ENCODE results near the gene RBMX. TPM values are rescaled to one million over a fixed set of nuclear protein-coding genes. Genes with fewer than 3 reads are reported as not detected.

RBMX gene
- total and polyA plus RNA-seq, 2 experiments from 2014 or later = 337 to 601 TPM

DNA sequence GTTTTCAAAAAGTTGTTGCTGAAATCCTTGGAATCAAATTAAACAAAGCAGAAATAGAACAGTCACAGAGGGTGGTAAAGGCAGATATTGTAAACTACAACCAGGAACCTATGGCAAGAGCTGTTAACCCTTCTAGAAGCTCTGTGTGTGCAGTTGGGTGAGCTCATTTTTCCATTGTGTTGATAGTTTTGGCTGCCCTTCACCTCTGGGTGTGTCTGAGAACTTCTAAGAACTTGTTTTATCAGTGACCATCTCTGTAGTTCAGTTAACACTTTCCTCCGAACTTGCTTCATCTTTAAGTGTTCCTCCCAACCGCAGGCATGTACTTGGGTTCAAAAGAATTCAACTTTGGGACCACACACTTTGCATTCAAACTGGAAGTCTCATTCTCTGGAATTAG, 32.7 kb downstream of the RBMX start (continued):
- TF ChIP-seq CREB1 (CRISPR knock-in tag; IDR thresholded peaks at IDR 0.05; ENCODE audit: low read depth) (no peak), NANOG (IDR thresholded peaks at IDR 0.05; ENCODE audit: borderline replicate concordance) (no peak), JUNB (IDR thresholded peaks at IDR 0.05; ENCODE audit: unreplicated experiment) (no peak), POLR2AphosphoS5 (IDR thresholded peaks at IDR 0.05; ENCODE audit: low read depth) (no peak), EZH2phosphoT487 (IDR thresholded peaks at IDR 0.05; ENCODE audit: unreplicated experiment) (no peak)

DNA sequence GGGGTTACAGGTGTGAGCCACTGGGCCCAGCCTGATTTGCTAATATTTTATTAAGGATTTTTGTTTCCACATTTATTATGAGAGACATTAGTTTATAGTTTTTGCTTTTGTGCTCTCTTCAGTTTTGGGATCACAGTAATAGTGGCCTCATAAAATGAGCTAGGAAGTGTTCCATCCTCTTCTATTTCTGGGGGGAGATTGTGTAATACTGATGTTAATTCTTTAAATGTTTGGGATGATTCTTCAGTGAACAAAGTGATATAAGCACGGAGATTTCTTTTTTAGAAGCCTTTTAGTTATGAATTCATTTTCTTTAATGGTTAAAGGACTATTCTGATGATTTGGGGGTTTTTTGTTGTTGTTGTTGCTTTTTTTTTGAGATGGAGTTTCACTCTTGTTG, 41.3 kb downstream of the RBMX start:
- Mint-ChIP-seq H3K4me3 (no peak overlapping the region), H3K9me3 (no peaks in the 10 kb centered on the region), H3K27ac (no peak overlapping the region), H3K4me1 (peaks cover 9% of the 10 kb centered on the region; the same call in 2 of the 3 replicates), H3K27me3 (ENCODE audit: insufficient read depth, low read depth, poor library complexity) (no peaks in the 10 kb centered on the region), H3K36me3 (ENCODE audit: low read depth) (peaks cover 4% of the 10 kb centered on the region; the same call in 2 of the 3 replicates)
- H2AFZ ChIP-seq = no peak overlapping the region
- no peak for ATAC-seq
- no peak for DNase-seq (ENCODE audit: low spot score)
- H3F3A ChIP-seq (replicated peaks; ENCODE audit: low read depth) = no peaks in the 10 kb centered on the region
- no peaks in the 10 kb centered on the region for H3K27me3 ChIP-seq (ENCODE audit: insufficient read depth)
- no peak overlapping the region for H3K27ac ChIP-seq (ENCODE audit: low read depth)
- H4K20me1 ChIP-seq (replicated peaks; ENCODE audit: insufficient read depth) = no peaks in the 10 kb centered on the region
- H3K9me2 ChIP-seq (ENCODE audit: insufficient read depth) = no peaks in the 10 kb centered on the region
- H3K4me3 ChIP-seq = no peak overlapping the region
- no peak overlapping the region for H3K4me2 ChIP-seq
- no peaks in the 10 kb centered on the region for H3K79me2 ChIP-seq (replicated peaks; ENCODE audit: insufficient read depth)
- no peaks in the 10 kb centered on the region for H3K36me3 ChIP-seq (ENCODE audit: insufficient read depth)
- TF ChIP-seq STAT1 (IDR thresholded peaks at IDR 0.05; ENCODE audit: unreplicated experiment) (no peak), CREB1 (CRISPR knock-in tag; IDR thresholded peaks at IDR 0.05; ENCODE audit: low read depth) (no peak), EZH2phosphoT487 (IDR thresholded peaks at IDR 0.05; ENCODE audit: unreplicated experiment) (no peak), POLR2AphosphoS5 (IDR thresholded peaks at IDR 0.05; ENCODE audit: low read depth) (no peak), ZNF331 (CRISPR knock-in tag; IDR thresholded peaks at IDR 0.05; ENCODE audit: low read depth) (no peak), CTCF (conservative IDR thresholded peaks at IDR 0.05; ENCODE audit: low read depth in 2 of 2) (no peak), JUNB (IDR thresholded peaks at IDR 0.05; ENCODE audit: unreplicated experiment) (no peak), REST (IDR thresholded peaks at IDR 0.05; ENCODE audit: unreplicated experiment) (no peak), EZH2 (IDR thresholded peaks at IDR 0.05; ENCODE audit: low read depth, unreplicated experiment) (no peak), ZNF114 (CRISPR knock-in tag; IDR thresholded peaks at IDR 0.05) (no peak), NANOG (IDR thresholded peaks at IDR 0.05; ENCODE audit: borderline replicate concordance) (no peak)
- TF ChIP-seq, protein P1, sequence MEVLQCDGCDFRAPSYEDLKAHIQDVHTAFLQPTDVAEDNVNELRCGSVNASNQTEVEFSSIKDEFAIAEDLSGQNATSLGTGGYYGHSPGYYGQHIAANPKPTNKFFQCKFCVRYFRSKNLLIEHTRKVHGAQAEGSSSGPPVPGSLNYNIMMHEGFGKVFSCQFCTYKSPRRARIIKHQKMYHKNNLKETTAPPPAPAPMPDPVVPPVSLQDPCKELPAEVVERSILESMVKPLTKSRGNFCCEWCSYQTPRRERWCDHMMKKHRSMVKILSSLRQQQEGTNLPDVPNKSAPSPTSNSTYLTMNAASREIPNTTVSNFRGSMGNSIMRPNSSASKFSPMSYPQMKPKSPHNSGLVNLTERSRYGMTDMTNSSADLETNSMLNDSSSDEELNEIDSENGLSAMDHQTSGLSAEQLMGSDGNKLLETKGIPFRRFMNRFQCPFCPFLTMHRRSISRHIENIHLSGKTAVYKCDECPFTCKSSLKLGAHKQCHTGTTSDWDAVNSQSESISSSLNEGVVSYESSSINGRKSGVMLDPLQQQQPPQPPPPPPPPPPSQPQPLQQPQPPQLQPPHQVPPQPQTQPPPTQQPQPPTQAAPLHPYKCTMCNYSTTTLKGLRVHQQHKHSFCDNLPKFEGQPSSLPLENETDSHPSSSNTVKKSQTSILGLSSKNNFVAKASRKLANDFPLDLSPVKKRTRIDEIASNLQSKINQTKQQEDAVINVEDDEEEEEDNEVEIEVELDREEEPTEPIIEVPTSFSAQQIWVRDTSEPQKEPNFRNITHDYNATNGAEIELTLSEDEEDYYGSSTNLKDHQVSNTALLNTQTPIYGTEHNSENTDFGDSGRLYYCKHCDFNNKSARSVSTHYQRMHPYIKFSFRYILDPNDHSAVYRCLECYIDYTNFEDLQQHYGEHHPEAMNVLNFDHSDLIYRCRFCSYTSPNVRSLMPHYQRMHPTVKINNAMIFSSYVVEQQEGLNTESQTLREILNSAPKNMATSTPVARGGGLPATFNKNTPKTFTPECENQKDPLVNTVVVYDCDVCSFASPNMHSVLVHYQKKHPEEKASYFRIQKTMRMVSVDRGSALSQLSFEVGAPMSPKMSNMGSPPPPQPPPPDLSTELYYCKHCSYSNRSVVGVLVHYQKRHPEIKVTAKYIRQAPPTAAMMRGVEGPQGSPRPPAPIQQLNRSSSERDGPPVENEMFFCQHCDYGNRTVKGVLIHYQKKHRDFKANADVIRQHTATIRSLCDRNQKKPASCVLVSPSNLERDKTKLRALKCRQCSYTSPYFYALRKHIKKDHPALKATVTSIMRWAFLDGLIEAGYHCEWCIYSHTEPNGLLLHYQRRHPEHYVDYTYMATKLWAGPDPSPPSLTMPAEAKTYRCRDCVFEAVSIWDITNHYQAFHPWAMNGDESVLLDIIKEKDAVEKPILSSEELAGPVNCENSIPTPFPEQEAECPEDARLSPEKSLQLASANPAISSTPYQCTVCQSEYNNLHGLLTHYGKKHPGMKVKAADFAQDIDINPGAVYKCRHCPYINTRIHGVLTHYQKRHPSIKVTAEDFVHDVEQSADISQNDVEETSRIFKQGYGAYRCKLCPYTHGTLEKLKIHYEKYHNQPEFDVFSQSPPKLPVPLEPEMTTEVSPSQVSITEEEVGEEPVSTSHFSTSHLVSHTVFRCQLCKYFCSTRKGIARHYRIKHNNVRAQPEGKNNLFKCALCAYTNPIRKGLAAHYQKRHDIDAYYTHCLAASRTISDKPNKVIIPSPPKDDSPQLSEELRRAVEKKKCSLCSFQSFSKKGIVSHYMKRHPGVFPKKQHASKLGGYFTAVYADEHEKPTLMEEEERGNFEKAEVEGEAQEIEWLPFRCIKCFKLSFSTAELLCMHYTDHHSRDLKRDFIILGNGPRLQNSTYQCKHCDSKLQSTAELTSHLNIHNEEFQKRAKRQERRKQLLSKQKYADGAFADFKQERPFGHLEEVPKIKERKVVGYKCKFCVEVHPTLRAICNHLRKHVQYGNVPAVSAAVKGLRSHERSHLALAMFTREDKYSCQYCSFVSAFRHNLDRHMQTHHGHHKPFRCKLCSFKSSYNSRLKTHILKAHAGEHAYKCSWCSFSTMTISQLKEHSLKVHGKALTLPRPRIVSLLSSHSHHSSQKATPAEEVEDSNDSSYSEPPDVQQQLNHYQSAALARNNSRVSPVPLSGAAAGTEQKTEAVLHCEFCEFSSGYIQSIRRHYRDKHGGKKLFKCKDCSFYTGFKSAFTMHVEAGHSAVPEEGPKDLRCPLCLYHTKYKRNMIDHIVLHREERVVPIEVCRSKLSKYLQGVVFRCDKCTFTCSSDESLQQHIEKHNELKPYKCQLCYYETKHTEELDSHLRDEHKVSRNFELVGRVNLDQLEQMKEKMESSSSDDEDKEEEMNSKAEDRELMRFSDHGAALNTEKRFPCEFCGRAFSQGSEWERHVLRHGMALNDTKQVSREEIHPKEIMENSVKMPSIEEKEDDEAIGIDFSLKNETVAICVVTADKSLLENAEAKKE (CRISPR knock-in tag; IDR thresholded peaks at IDR 0.05) = no peak
- TF ChIP-seq, protein P2, sequence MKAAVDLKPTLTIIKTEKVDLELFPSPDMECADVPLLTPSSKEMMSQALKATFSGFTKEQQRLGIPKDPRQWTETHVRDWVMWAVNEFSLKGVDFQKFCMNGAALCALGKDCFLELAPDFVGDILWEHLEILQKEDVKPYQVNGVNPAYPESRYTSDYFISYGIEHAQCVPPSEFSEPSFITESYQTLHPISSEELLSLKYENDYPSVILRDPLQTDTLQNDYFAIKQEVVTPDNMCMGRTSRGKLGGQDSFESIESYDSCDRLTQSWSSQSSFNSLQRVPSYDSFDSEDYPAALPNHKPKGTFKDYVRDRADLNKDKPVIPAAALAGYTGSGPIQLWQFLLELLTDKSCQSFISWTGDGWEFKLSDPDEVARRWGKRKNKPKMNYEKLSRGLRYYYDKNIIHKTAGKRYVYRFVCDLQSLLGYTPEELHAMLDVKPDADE (IDR thresholded peaks at IDR 0.05) = no peak
- H3K4me1 ChIP-seq (ENCODE audit: insufficient read depth) = peaks cover 6% of the 10 kb centered on the region; the same call in 1 of the 2 replicates
